Aorta (tissue), 5 donors: ENCODE results near the gene PSG6. TPM values are rescaled to one million over a fixed set of nuclear protein-coding genes. Genes with fewer than 3 reads are reported as not detected.
"Not testable (repeated sequence)": the region's sequence is repeated elsewhere in the genome, so short reads cannot be mapped to it uniquely, and the experiment has no call there.

Experiments
- ATAC-seq: fragments of 200-7000 bp; cut with Tn5 transposase; one replicate; pipeline ENCODE4 v1.9.1; 2022; ENCODE audit warnings: moderate library complexity; ENCODE audit not compliant: low FRiP score
- DNase-seq, 2 donors: peaks; one replicate each; pipeline ENCODE4 v3.0.0-alpha.2; 2020
- H3K27ac ChIP-seq, 2 donors: one replicate each; pipeline ENCODE4 v1.5.1; 2013; ENCODE audit warnings: low read length in 2 of 2, mild to moderate bottlenecking in 2 of 2, moderate library complexity in 2 of 2, control low read depth in 1 of 2, inconsistent platforms in 1 of 2, low read depth in 1 of 2
- H3K27me3 ChIP-seq, 2 donors: one replicate each; pipeline ENCODE4 v1.6.1; 2013; ENCODE audit warnings: control low read depth in 1 of 2, low read length in 1 of 2, mild to moderate bottlenecking in 1 of 2, moderate library complexity in 1 of 2; ENCODE audit not compliant: insufficient read depth in 2 of 2, control insufficient read depth in 1 of 2
- H3K36me3 ChIP-seq, 2 donors: one replicate each; pipeline ENCODE4 v1.6.1; 2013; ENCODE audit warnings: control low read depth in 1 of 2, low read length in 1 of 2, mild to moderate bottlenecking in 1 of 2; ENCODE audit not compliant: insufficient read depth in 2 of 2, control insufficient read depth in 1 of 2
- H3K4me1 ChIP-seq, 2 donors: one replicate each; pipeline ENCODE4 v1.6.1; 2013; ENCODE audit warnings: low read length in 2 of 2, control low read depth in 1 of 2, mild to moderate bottlenecking in 1 of 2, moderate library complexity in 1 of 2; ENCODE audit not compliant: insufficient read depth in 2 of 2, control insufficient read depth in 1 of 2
- H3K4me3 ChIP-seq, 2 donors: one replicate each; pipeline ENCODE4 v1.5.1; 2013; ENCODE audit warnings: low read length in 2 of 2, control low read depth in 1 of 2, mild to moderate bottlenecking in 1 of 2
- H3K9me3 ChIP-seq: one replicate; pipeline ENCODE4 v1.6.1; 2013; ENCODE audit warnings: mild to moderate bottlenecking, low read length; ENCODE audit not compliant: control insufficient read depth
- WGBS, 2 donors: extraction: QIAGEN DNeasy Blood & Tissue Kit; methylation state at CpG; one replicate each; pipeline ENCODE4 v1.1.7; 2013; 5-methylcytosine and 5-hydroxymethylcytosine counted together
- intact Hi-C, 2 donors: fragments of 100-400 bp; cut with DNase I; formaldehyde crosslinking; loops; one replicate each; pipeline versions ENCODE4 v1.14.2 to v1.15.0; 2022
- long read RNA-seq, 2 donors: library from polyadenylated mRNA; unstranded; transcript quantifications; one replicate each; pipeline ENCODE4 v2.0.0, GENCODE V29; 2020 to 2021
- polyA plus RNA-seq, 2 donors: library from polyadenylated mRNA; stranded (reverse); fragments of 200-250 nt; gene quantifications; one replicate each; pipeline ENCODE4 v1.2.3, GENCODE V29; 2013
- total RNA-seq, 2 donors: library from RNA; stranded (reverse); fragmentation: NEBNext Ultra II Directional; extraction: Animal tissue kit (Norgen Biotek cat#: 25700); gene quantifications; one replicate each; pipeline ENCODE4 v1.2.1, GENCODE V29; 2021
- donor health status: healthy with polysubstance abuse.
- donor health status: Bipolar disorder and iron deficiency.
- donor health status: DM: no; HTN: no; CAD: no.
- donor health status: DM: no; HTN: no; CAD: no.
- donor health status: DM: yes; HTN: yes; CAD: no.

PSG6 gene
- total RNA-seq = not detected
- not detected for polyA plus RNA-seq
- long read RNA-seq, donor 1 = 0 reads
- long read RNA-seq, donor 2 = 0 reads

- H3K4me3 ChIP-seq, H3K9me3 ChIP-seq, H3K36me3 ChIP-seq, ATAC-seq, H3K27ac ChIP-seq, DNase-seq, H3K27me3 ChIP-seq, intact Hi-C loops, H3K4me1 ChIP-seq: not testable (repeated sequence)
- whole genome bisulfite sequencing, 2 donors = 60 to 83% methylated on average over 1 of the region's 1 CpG
These were observed at the start of gene PSG6 for GRCh38 chr19:42917634-42918033. PSG6 (minus strand) TSS chr19:42917894; CDS start chr19:42917792, 102 bp downstream.

DNA sequence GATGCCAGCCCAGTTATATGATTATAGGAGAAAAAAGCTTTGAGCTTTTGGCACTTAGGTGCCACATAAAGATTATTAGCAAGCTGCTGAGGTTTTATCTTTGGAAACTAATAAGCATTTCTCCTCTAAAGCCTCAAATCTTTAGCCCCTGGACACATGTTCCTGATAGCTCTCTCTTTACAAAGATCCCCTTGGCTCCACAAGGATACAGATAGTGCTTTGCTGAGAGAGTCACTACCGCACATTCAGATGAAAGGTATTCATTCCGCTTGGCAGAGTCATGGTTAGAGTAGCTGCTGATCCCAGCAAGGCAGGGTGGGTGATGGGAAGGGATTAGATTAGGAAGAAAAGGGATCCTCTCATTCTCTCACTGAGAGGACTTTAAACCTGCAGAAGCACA lies 47.5 kb upstream of the PSG6 start:
- H3K27me3 ChIP-seq = no peaks in the 10 kb centered on the region
- H3K9me3 ChIP-seq = peaks cover 2% of the 10 kb centered on the region
- no peak overlapping the region for H3K27ac ChIP-seq
- intact Hi-C loops = no loop called here
- WGBS, 2 donors = 84 to 87% methylated on average over 2 of the region's 2 CpGs
- DNase-seq = no peak
- no peak for ATAC-seq
- H3K4me3 ChIP-seq = no peak overlapping the region
- H3K4me1 ChIP-seq = no peaks in the 10 kb centered on the region
- H3K36me3 ChIP-seq = no peaks in the 10 kb centered on the region

GRCh38 chr19:42961119-42961518 lies 43.4 kb upstream of the PSG6 start:
- no peaks in the 10 kb centered on the region for H3K4me1 ChIP-seq
- H3K4me3 ChIP-seq = no peak overlapping the region
- H3K27me3 ChIP-seq = no peaks in the 10 kb centered on the region
- ATAC-seq = no peak
- H3K9me3 ChIP-seq = no peaks in the 10 kb centered on the region
- no peak overlapping the region for H3K27ac ChIP-seq
- intact Hi-C loops = no loop called here
- 82 to 84% methylated on average over 6 of the region's 6 CpGs for WGBS, 2 donors
- H3K36me3 ChIP-seq = no peaks in the 10 kb centered on the region
- no peak for DNase-seq

DNA sequence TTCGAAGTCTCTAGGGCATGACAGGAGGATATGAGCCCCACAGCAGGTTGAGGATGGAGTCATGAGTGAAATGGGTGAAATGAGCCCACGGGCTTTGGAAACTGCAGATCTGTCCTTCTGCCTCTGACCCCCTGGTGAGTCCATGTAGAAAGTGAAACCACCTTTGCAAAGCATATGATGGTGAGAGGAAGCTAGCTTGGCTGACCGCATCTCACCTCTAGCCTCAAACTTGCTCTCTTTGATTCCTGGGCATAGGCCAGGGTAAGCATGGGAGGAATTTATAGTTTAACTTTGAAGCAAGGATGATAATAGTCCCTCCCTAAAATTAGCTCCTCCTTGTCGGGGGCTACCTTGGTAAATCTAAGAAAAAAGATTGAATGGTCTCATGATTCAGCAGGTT lies 34.4 kb upstream of the PSG6 start:
- H3K27me3 ChIP-seq, H3K9me3 ChIP-seq, DNase-seq, ATAC-seq, H3K27ac ChIP-seq, H3K4me1 ChIP-seq, H3K36me3 ChIP-seq, intact Hi-C loops, H3K4me3 ChIP-seq: not testable (repeated sequence)
- 53 to 62% methylated on average over 4 of the region's 4 CpGs for WGBS, 2 donors

- H3K9me3 ChIP-seq, H3K27me3 ChIP-seq, H3K4me1 ChIP-seq, H3K27ac ChIP-seq, intact Hi-C loops, H3K36me3 ChIP-seq, H3K4me3 ChIP-seq, DNase-seq, ATAC-seq: not testable (repeated sequence)
- WGBS, 2 donors = 7 to 41% methylated on average over 2 of the region's 2 CpGs
These were observed 33.8 kb upstream of the PSG6 start for GRCh38 chr19:42951476-42951875.

- H3K27me3 ChIP-seq = no peaks in the 10 kb centered on the region
- 33 to 37% methylated on average over 13 of the region's 13 CpGs for WGBS, 2 donors
- no peak for DNase-seq
- no peaks in the 10 kb centered on the region for H3K4me1 ChIP-seq
- intact Hi-C loops = no loop called here
- no peak for ATAC-seq
- H3K36me3 ChIP-seq = no peaks in the 10 kb centered on the region
- no peak overlapping the region for H3K4me3 ChIP-seq
- H3K9me3 ChIP-seq = no peaks in the 10 kb centered on the region
- H3K27ac ChIP-seq = no peak overlapping the region
These were observed 24.6 kb upstream of the PSG6 start for GRCh38 chr19:42942187-42942789.

DNA sequence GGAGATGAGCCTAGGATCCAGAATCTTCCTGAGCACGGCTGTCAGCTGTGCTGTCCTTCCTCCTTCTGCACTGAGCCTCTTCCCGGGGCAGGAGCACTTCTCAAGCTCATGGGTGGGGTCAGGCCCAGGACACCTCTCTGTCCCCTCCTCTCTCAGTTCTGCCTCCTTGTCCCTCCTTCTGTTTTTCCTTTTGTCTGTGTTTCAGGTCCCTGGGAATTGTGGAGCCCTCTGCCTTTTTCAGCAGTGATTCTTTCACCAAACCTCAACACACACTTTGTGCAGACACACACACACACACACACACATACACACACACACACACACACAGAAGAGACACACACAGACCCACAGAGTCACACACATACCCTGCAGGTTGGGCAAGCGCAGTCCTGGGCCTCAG lies 19.4 kb upstream of the PSG6 start, which contains the start of gene PSG7:
Gene PSG7 (minus strand): TSS at position 101 of the 400 bp plus-strand sequence. CDS start 131 bp downstream, outside the sequence.
- DNase-seq, H3K36me3 ChIP-seq, H3K4me3 ChIP-seq, H3K4me1 ChIP-seq, ATAC-seq, intact Hi-C loops, H3K9me3 ChIP-seq, H3K27ac ChIP-seq, H3K27me3 ChIP-seq: not testable (repeated sequence)
- WGBS, 2 donors = 82 to 85% methylated on average over 3 of the region's 3 CpGs

GRCh38 chr19:42934726-42935125 lies 17.0 kb upstream of the PSG6 start:
- H3K27me3 ChIP-seq, H3K36me3 ChIP-seq, H3K27ac ChIP-seq, H3K9me3 ChIP-seq, H3K4me3 ChIP-seq, DNase-seq, H3K4me1 ChIP-seq, intact Hi-C loops, ATAC-seq: not testable (repeated sequence)

GRCh38 chr19:42934183-42934582 lies 16.5 kb upstream of the PSG6 start:
- ATAC-seq, intact Hi-C loops, DNase-seq, H3K4me1 ChIP-seq, H3K4me3 ChIP-seq, H3K27ac ChIP-seq, H3K36me3 ChIP-seq, H3K9me3 ChIP-seq, H3K27me3 ChIP-seq: not testable (repeated sequence)
